Fibroblast of mammary gland (primary cell): Measurements from ENCODE around the gene SLC25A43.
"Not testable (repeated sequence)": the region's sequence is repeated elsewhere in the genome, so short reads cannot be mapped to it uniquely, and the experiment has no call there.

Experiments
- DNase-seq: peaks from one replicate; pipeline ENCODE4 v3.0.0-alpha.2; 2010; ENCODE audit warnings: low read depth
- H3K4me3 ChIP-seq: 2 replicates; pipeline ENCODE4 v1.5.1; 2011; ENCODE audit warnings: low read depth, mild to moderate bottlenecking, low read length, moderate library complexity; ENCODE audit not compliant: control insufficient read depth
- TF ChIP-seq, protein P1 (sequence below): conservative IDR thresholded peaks from 2 replicates; pipeline ENCODE4 v1.5.1; 2011; ENCODE audit warnings: low read depth, low read length, inconsistent platforms; ENCODE audit not compliant: control insufficient read depth, insufficient read depth

Gene SLC25A43

GRCh38 chrX:119478504-119478903, 79.4 kb downstream of the SLC25A43 start:
- no peak overlapping the region for H3K4me3 ChIP-seq
- TF ChIP-seq, protein P1, sequence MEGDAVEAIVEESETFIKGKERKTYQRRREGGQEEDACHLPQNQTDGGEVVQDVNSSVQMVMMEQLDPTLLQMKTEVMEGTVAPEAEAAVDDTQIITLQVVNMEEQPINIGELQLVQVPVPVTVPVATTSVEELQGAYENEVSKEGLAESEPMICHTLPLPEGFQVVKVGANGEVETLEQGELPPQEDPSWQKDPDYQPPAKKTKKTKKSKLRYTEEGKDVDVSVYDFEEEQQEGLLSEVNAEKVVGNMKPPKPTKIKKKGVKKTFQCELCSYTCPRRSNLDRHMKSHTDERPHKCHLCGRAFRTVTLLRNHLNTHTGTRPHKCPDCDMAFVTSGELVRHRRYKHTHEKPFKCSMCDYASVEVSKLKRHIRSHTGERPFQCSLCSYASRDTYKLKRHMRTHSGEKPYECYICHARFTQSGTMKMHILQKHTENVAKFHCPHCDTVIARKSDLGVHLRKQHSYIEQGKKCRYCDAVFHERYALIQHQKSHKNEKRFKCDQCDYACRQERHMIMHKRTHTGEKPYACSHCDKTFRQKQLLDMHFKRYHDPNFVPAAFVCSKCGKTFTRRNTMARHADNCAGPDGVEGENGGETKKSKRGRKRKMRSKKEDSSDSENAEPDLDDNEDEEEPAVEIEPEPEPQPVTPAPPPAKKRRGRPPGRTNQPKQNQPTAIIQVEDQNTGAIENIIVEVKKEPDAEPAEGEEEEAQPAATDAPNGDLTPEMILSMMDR = no peak
- DNase-seq = no peak

GRCh38 chrX:119479845-119480244, 80.7 kb downstream of the SLC25A43 start:
- H3K4me3 ChIP-seq = no peak overlapping the region
- DNase-seq = no peak
- TF ChIP-seq, protein P1 = no peak

GRCh38 chrX:119481323-119481801, 82.2 kb downstream of the SLC25A43 start:
- H3K4me3 ChIP-seq = no peak overlapping the region
- TF ChIP-seq, protein P1 = no peak
- no peak for DNase-seq

DNA sequence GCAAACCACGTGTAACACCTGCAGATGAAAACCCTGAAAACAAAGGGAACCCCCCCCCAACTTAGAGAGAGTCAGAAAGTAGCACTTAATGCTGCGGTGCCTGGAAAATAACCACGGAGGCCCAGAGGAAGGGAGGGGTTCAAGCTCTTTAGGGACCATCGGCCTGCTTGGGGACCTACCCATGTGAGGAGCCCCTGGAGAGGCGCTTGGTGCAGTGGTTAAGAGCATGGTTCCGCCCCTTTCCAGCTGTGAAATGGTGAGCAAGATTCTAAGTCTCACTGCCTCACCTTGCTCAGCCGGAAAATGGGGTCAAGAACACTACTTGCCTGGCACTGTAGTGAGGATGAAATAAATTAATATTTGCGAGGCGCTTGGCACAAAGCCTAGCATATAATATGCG, 82.9 kb downstream of the SLC25A43 start:
- no peak for DNase-seq
- TF ChIP-seq, protein P1 = no peak
- peak overlapping the region; percentile 9 for H3K4me3 ChIP-seq

- H3K4me3 ChIP-seq = peak overlapping the region; percentile 9
- peak; percentile 35 for DNase-seq
- TF ChIP-seq, protein P1 = no peak
Observed at GRCh38 chrX:119482481-119483480, 83.6 kb downstream of the SLC25A43 start.

DNA sequence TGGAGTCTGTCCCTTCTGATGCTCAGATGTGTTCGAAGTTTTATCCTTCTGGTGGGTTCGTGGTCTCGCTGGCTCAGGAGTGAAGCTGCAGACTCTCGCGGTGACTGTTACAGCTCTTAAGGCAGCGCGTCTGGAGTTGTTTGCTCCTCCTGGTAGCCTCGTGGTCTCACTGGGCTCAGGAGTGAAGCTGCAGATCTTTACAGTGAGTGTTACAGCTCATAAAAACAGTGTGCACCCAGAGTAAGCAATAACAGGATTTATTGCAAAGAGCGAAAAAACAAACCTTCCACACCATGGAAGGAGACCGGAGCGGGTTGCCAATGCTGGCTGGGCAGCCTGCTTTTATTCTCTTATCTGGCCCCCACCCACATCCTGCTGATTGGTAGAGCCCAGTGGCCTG, 87.6 kb downstream of the SLC25A43 start:
- DNase-seq = no peak
- TF ChIP-seq, protein P1 = no peak
- H3K4me3 ChIP-seq = no peak overlapping the region

DNA sequence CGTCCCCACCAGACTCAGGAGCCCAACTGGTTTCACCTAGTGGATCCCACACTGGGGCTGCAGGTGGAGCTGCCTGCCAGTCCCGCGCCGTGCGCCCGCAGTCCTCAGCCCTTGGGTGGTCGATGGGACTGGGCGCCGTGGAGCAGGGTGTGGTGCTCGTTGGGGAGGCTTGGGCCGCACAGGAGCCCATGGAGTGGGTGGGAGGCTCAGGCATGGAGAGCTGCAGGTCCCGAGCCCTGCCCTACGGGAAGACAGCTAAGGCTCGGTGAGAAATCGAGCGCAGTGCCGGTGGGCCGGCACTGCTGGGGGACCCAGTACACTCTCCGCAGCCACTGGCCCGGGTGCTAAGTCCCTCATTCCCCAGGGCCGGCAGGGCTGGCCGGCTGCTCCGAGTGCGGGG, 88.6 kb downstream of the SLC25A43 start:
- not testable (repeated sequence) for DNase-seq

More for the DNA sequence above, 88.6 kb downstream of the SLC25A43 start:
- not testable (repeated sequence) for H3K4me3 ChIP-seq
